GM21528 (cell line): ENCODE measurements around the gene ZNF280C.

Experiments used
- ATAC-seq: cut with Tn5 transposase; IDR thresholded peaks from one replicate; pipeline ENCODE4 v1.9.1; 2021; ENCODE audit warnings: mild to moderate bottlenecking, moderate library complexity; ENCODE audit not compliant: unreplicated experiment, low FRiP score

Gene ZNF280C

DNA sequence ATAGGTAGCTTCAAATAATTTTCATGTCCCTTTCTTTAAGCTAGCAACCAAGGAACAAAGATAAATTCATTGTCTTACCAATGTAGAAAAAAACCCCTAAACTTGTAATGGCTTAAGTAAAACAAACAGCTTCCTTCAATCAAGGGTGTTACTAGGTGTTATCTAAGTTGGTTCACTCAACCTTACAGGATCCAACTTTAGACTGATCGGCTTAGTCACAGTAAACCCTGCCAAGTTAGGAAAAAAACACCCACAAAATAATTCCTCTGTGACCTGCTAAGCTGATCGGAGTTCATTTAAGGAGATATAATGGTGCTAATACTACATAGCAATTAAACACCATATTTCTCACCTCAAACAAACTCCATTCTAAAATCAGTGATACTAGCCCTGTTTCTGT is 113.1 kb downstream of the ZNF280C start:
- ATAC-seq, result no peak
